Measurements from ENCODE around the gene CDC23.
A peak's percentile ranks its signal among the peaks of the same experiment; 100 is the strongest.
"Not testable (repeated sequence)": the region's sequence is repeated elsewhere in the genome, so short reads cannot be mapped to it uniquely, and the experiment has no call there.

Gene CDC23, protein sequence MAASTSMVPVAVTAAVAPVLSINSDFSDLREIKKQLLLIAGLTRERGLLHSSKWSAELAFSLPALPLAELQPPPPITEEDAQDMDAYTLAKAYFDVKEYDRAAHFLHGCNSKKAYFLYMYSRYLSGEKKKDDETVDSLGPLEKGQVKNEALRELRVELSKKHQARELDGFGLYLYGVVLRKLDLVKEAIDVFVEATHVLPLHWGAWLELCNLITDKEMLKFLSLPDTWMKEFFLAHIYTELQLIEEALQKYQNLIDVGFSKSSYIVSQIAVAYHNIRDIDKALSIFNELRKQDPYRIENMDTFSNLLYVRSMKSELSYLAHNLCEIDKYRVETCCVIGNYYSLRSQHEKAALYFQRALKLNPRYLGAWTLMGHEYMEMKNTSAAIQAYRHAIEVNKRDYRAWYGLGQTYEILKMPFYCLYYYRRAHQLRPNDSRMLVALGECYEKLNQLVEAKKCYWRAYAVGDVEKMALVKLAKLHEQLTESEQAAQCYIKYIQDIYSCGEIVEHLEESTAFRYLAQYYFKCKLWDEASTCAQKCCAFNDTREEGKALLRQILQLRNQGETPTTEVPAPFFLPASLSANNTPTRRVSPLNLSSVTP

DNA sequence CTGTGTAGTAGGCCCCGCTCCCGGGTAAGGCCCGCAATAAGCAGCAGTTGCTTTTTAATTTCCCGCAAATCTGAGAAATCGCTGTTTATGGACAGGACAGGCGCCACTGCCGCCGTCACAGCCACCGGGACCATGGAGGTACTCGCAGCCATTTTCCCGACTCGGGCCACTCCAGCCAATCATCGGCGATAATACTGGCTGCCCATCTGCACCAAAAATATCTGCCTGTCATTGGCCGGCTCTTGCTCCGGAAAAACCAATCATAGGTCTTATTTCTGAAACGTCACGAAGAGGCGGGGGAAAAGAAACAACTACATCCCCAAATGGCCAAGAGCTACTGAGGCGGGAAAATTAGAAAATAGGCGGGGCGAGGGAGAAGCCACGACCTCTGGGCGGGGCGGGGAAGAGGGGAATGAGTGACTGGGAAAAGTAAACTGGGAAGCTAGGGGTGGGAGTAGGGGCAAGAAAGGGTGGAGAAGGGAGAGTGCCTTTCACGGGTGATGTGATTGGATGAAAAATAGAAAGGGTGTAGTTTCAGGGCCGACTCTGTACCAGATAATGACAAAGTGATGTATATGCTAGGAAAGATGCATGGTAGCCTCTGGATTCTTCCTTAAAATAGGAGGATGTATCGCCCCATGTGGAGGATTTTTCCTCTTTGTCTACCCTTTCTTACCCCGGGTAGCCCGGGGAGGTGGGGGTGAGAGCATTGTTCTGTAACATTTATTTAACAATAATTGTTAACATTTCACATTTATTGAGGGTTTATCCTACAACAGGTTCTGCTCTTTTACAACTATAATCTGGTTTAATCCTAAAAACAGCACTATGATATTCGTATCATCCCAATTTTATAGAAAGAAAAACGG is at the start of gene CDC23:
CDC23 (minus strand) TSS at position 163 of the 869 bp plus-strand sequence; CDS start at position 152, 11 bp downstream.
- peak; percentile 87 to 90 for DNase-seq

DNA sequence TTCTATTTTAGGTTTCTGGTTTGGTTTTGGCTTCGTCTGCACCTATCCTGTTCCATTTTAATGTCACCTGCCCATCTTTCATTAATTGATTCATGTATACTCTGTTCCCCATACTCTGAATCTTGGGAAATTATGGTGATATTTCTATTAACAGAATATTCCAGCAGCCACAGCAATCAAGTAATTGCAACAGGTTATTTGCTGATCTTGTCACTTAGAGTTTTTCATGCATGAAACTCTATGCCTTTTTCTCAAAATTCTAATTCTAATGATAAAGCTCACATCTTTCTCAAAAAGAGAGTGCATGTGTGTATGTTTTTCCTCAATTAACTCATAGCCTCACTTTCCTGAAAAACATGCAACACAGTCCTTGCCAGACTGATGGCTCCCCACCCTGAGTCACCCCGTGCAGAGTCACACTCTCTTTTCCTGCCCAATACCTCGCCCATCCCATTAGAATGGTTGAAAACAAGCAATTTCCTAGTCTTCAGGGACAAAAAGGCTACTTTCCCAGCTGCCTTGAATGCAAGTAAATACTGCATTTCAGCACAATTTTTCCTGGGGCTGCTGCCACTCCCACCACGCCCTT is 45.7 kb upstream of the CDC23 start:
- DNase-seq, result no peak

DNA sequence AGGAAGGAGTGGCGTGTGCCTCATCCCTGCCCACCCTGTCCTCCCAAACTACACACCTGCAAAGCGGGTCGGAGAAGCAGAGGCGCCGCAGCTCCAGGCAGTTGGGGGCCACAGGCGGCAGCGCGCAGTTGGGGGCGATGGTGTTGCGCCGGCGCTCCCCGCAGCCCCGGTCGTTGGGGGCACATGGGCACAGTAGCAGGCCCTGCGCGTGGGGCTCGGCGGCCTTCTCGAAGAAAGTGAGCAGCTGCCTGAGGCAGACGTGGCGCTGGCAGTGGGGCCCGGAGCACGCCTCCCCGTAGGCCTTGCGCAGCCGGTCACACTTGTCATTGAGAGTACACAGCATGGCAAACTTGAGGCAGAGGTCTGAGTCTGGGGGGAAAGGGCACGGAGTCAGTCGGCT is 44.5 kb upstream of the CDC23 start:
- DNase-seq, result no peak

DNA sequence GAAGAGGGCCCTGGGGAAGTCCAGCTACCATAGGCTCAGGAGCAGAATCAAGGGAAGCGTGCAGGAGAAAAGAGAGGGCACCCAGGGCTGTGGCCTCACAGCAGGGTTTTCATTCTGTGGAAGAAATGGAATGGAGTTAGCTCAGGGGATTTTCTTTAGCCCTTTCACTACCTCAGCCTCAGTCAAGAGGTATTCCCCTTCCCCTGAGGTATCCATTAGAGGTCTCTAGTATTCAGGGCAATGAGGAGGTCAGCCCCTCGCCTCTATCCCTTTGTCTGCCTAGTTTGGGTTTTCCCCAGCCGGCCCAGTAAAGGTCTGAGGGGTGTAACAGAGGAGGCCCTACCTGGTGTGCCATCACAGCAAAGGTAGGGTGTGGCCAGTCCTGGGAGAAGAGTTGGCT is 39.8 kb upstream of the CDC23 start:
- DNase-seq, result no peak

DNA sequence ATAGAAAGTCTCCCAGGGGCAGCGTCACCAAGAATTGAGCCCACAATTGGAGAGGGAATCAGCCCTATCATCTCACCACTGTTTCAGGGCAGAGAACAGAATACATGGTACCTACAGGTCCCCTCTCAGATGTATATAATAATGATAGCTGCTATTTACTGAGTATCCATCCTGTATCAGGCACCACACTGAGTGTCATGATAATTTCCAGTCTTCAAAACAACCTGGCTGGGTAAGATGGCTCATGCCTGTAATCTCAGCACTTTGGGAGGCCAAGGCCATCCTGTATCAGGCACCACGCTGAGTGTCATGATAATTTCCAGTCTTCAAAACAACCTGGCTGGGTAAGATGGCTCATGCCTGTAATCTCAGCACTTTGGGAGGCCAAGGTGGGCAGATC is 34.7 kb upstream of the CDC23 start:
- DNase-seq, result not testable (repeated sequence)

DNA sequence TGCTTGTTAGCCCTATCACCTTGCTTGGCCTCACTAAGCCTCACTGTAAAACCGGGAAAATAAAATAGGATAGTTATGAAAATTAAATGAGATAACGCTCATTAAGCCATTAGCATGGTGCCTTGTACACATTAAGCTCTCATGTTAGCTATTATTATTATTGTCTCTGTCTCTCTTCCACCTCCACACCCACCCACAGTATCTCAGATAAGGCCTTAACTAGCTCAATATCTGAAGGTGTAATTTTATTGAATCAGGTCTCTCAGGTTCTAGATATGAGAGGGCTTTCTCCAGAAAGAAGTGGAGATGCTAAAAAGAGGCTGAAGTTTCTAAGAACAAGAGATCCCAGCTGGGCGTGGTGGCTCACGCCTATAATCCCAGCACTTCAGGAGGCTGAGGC is 33.7 kb upstream of the CDC23 start:
- no peak for DNase-seq

DNA sequence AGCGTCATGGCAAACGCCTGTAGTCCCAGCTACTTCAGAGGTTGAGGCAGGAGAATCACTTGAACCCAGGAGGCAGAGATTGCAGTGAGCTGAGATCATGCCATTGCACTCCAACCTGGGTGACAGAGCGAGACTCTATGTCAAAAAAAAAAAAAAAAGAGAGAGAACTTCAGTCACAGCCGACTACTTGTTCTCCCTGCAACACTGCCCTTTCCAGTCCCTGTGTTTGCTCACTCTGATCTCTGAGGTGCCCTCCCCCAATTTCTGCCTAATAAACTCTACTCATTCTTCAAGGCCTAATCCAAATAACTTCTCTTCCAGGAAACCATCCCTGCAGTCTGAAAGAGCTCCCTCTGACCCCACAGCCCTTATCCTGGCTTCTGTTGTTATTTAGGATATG is 33.2 kb upstream of the CDC23 start:
- DNase-seq, result no peak

DNA sequence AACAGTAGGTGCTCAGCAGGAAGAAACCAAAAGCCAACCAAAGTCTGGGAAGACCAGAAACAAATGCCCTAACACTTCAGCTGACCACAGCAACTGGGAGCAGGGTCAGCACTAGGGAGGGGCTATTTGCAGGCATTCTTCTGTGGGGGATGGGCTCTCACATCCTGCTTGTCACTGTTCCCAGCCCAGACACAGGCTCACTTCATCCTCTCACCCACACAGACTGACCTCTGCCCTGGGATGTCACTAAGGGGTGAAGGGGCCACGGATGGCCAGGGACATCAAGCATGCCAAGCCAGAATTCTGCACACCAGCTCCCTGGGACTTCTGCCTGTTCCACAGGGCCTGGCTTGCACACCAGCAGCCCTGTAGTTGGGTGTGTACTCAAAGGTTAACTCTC is 32.6 kb upstream of the CDC23 start:
- DNase-seq, result no peak

DNA sequence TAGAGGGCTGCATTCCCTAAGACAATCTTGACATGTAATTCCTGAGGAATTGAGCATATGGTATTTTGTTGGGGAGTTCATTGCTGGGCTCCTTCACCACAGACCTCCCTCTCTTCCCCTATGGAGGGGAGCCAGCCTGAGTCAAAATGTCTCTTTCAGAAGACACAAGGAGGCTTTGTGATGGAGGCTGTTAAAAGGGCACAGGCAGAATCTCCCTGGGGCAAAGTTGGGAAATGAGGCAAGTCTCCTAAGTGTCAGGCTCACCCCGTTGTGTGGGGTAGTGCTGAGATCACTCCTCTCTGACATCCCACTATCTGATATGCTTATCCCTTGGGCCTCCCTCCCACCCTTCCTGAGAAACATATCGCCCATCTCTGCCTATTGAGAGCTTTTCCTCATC is 30.7 kb upstream of the CDC23 start:
- DNase-seq, result no peak

DNA sequence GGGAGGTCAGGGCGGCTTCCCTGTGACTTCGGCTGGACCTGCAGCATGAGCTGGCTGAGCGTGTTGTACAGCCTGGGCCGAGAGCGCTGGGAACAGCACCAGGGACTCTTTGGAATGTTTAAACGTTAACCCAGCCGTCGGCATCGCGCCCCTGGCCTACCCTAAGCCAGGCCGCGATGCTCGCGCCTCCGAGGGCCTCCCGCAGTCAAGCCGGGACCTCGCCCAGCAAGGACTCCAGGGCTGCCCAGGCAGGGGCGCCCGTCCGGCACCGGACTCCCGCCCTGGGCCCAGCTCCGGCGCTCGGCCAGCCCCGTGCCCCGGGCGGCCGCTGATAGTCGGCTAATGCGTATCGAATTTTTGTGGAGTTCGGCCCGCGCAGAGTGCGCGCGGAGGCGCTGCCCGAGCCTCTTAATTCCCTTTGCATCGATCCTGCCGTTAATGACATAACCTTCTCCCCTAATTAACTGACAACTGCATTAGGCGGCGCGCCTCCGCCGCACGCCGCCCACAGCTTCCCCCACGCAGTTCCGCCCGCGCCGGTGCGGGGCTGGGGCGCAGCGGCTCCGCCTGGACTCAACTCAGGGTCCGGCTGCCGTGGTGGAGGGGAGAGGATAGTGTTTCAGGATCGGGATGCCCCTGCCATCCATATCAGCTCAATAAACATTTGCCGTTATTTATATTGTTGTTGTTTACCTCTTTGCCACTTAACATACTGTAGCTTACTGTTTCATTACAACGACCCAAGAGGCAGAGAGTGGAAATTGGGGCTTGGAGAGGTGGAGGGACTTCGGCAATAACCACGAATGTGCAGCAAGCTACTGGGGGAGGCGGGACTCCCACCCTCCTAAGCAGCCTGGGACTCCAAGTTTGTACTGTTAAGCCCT is 28.8 kb upstream of the CDC23 start:
- DNase-seq, result peak in 1 of 2 donors; percentile 5

DNA sequence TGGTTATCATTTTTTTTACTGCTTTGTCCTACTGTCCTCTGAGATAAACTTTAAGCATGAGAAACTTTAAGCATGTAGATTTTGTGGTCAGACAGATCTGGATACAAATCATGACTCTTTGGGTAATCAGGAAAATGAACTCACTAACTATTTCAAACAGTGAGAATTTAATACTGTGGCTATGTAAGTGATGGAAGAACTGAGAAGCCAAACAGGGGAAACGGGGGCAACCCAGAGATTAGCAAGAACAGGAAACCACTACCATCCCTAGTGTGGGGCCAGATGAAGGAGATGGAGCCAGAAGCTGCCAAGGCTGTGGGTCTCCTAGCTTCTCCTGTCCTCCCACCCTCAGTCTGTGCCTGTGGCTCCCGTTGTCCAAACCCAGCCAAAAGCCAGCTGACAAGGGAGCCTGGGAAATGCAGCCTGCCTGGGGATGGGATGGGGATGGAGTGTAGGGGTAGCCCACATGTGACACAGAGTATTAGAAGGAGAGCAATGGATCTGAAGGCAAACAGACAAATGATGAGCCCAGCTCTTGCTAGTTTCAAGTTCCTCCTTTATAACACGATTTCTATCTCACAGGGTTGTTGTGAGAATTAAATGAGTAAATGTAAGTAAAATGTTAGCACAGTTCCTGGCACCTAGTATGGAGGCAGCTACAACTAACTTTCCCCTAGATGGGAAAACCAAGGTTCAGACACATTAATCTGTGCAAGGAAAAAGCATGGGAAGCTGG is 27.7 kb upstream of the CDC23 start:
- DNase-seq, result no peak

DNA sequence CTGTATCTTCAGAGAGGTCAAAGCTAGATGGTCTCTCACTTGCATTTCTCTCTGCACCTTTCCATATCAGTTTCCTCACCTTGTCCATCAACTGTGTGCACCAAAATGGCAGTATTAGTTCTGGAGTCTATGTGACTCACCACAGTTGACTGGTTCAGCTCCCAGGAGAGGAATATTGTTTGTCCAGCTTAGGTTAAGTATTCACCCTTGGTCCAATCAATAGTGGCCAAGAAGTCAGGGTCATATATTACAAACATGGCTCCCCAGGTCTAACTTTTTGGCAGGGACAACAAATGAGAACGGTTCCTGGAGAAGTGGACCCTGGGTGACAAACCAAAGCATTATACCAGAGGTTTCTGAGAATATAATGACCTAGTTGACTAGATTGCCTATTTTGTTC is 24.9 kb upstream of the CDC23 start:
- no peak for DNase-seq

DNA sequence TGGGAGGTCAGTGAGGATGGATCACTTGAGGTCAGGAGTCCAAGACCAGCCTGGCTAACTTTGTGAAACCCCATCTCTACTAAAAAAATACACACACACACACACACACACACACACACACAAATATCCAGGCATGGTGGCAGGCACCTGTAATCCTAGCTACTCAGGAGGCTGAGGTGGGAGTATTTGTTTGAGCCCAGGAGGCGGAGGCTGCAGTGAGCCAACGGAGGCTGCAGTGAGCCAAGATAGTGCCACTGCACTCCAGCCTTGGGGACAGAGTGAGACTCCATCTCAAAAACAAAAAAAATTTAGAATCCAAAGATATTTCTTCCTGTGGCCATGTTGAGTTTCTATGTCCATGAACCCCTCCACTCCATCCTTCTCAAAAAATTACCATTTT is 21.5 kb upstream of the CDC23 start:
- no peak for DNase-seq

DNA sequence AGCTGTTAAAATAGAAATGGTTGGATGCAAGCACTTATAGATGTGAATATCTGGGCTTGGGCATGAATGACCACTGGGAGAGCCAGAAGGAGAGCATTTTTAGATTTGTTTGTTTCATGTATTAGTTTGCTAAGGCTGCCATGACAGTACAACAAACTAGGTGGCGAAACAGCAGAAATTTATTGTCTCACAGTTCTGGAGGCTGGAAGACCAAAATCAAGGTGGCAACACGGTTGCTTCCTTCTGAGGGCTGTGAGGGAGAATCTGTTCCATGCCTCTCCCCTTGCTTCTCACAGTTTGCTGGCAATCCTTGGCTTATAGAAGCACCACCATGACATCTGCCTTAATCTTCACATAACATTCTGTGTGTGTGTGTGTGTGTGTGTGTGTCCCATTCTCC is 20.2 kb upstream of the CDC23 start:
- DNase-seq, result no peak

DNA sequence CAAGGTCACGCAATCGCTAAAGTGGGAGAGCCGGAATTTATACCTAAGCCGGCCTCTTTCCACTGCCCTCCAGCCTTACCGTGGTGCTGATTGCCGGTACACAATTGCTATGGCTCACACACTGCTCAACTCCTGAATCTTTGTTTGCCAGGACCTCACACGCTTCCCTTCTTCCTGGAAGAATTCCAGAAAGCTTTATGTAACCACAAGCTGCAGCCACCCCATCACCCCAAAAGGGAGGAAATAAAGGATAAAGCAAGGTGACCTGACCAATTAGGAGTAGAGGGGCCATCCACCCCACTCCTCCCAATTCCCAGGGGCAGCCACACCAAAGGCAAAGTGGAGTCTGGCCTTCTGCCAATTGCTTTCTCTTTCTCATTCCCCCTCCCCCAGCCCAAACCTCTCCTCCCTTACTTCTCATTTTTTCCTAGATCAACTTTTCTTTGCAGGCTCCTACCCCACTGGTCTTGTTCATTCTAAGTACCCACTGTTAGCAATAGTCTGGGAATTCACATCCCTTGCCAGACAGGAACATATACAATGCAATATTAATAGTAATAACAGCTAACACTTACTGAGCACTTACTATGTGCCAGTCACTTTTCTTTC is 18.0 kb upstream of the CDC23 start:
- DNase-seq, result no peak

DNA sequence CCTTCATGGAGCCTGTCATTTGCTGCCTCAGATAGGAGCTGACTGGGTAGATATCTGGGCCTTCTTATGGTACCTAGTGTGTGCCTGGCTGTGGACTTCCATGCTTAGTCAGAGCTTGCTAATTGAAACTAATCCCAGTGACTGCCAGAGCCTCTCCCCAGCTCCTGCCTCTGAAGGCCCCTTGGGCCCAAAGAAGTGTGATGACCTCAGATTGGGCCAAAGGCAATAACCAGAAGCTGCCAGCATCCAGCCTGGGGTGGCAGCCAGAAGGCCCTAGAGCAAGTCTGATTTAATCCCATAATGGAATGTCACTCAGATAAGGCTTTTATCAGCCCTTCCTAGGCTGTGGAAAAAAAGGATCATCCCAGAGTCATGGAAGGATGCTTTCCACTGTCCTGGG is 17.1 kb upstream of the CDC23 start:
- no peak for DNase-seq

DNA sequence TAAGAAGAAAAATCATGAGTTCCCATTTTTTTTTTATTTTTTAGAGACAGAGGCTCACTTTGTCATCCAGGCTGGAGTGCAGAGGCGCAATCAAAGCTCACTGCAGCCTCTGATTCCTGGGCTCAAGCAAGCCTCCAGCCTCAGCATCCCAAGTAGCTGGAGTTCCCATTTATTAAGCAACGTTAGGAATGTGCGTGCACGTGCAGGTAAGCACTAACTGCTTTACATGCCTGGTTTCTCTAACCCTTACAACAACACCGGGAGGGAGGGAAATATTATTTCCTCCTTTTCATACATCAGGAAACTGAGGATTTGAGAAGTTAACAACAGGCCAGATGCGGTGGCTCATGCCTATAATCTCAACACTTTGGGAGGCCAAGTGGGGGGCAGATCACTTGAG is 16.3 kb upstream of the CDC23 start:
- DNase-seq, result no peak

DNA sequence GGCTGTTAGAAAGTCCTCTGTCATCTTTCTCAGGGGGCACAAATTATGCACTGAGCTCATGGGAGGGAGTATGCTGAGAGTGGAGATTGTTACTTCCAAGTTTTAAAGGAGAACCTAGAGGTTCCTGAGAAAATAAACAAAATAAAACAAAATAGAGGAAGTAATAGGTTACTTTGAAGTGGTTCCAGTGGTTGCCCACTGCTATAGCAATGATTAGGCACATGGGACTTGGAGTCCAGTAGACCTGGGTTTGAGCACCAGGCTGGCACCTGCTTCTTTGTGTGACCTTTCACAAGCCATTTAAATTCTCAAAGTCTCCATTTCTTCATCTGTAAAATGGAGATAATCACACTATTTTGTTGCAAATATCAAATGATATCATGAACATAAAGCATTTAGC is 13.8 kb upstream of the CDC23 start:
- DNase-seq, result no peak

DNA sequence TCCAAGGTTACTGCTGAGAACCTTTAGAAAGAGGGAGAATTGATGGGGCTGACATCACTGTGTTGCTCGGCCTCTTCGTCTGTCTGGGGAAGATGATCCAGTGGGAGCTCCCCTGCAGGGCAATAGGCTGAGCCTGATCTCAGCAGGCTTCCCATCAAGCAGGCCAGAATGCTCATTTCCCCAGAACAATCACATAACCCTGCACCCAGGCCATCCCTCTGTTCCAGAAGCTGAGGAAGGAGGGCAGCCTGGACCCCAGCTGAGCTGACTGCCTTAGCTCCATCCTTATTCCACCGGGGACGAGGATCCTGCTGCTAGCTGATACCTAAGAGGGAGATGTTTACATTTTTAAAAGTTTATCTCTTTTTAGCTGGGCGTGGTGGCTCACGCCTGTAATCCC is 11.6 kb upstream of the CDC23 start:
- DNase-seq, result no peak

DNA sequence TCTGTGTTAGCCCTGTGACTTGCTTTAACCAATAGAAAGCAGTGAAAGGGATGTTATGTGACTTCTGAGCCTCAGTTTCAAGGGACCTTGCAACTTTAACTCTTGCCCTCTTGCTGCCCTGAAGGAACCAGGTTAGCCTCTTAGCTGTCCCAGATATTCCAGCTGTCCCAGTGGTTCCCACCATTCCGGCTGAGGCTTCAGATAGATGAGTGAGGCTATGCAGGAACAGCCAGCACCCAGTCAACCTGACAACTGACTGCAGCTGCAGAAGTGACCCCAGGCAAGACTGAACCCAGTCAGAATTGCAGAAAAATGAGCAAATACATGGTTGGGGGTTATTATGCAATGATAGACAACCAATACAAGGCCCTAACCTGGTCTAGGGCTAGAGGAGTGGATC is 10.4 kb upstream of the CDC23 start:
- no peak for DNase-seq

DNA sequence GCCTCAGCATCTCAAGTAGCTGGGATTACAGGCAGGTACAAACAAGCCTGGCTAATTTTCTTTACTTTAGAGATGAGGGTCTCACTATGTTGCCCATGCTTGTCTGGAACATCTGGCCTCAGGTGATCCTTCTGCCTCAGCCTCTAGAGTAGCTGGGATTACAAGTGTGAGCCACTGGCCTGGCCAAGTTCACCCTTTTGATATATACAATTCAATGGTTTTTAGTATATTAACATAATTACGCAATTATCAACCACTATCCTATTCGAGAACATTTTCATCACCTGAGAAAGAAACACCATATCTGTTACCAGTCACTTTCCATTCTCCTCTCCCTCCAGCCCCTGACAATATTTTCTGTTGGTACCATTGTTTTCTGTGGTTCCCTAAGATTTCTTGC is 3.7 kb upstream of the CDC23 start:
- DNase-seq, result no peak
